ENCODE data around the gene SH3GL1. TPM values are rescaled to one million over a fixed set of nuclear protein-coding genes. Genes with fewer than 3 reads are reported as not detected.
A peak's percentile ranks its signal among the peaks of the same experiment; 100 is the strongest.

SH3GL1 gene
- total RNA-seq, 1 experiment from 2014 or later, result 97.7 TPM

DNA sequence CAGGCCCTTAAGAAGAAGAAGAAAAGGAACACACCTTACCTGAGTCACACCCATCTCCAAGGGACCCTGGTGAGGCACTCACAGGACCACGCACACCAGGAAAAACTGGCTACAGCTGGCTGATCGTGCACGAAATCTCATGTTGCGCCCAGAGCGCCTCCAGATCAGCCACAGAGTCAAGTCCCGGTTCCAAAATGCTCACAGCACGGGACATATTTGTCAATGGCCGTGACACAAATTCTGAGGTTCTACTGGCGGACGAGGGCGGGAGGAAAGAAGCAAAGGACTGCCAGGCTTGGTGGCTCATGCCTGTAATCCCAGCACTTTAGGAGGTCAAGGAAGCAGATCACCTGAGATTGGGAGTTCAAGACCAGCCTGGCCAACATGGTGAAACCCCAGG, 21.5 kb downstream of the SH3GL1 start:
- Histone ChIP-seq H3K36me3 (replicated peaks; ENCODE audit: control insufficient read depth, insufficient read depth, low read length) (no peaks in the 10 kb centered on the region), H3K27me3 (ENCODE audit: control insufficient read depth, insufficient read depth, low read length) (no peaks in the 10 kb centered on the region), H3K4me3 (ENCODE audit: insufficient read depth, low read depth, low read length) (no peak overlapping the region)
- DNase-seq, result no peak

DNA sequence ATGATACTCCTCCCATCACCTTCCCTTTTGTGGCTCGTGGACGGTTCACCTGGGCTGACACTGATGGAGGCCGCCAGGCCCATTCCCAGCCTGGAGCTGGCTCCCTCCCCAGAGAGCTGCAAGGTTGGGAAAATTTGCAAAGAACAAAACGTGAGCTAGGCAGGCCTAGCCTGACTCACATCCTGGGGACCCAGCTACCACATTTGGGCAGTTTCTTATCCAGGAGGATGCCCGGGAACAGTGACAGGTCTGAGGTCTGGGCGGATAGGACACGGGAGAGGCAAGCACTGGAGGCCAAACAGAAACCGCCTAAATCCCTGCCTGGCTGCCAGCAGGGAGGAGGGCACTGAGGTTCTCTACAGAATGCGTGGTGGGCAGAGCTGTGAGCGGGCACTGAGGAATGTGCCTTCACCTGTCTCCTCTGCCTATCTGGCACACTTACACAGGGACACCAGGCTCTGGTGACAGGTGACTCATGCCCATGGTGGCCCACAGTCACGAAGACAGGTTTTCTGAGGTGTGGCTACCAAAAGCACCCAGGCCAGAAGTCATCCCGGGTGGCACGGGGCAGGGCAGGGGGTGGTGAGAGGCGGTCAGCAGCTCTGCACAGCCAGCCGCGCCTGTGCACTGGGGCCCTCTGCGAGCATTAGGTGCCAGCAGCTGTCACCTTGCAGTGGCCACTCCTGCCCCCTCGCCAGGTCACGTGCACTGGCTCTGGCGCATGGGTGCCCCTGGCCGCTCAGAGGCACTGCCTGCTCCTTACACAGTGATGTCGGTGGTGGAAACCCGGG, 23.2 kb downstream of the SH3GL1 start:
- H3K36me3 ChIP-seq (replicated peaks; ENCODE audit: control insufficient read depth, insufficient read depth, low read length), result no peaks in the 10 kb centered on the region

DNA sequence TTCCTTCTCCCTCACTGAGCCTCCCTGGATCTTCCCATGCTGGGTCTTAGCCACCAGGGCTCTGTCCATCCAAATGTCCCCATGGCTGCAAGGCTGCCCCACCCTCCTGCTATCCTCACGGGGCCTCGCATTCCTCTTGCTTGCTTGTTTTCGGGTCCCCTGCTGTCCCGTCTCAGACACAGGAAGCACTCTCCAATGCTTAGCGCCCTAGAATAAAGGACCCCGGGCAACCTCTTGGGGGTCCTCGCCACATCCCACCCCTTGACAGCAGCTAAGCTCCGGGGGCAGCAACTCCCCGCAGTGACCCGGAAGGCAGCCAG, 23.7 kb downstream of the SH3GL1 start:
- Histone ChIP-seq H3K36me3 (replicated peaks; ENCODE audit: control insufficient read depth, insufficient read depth, low read length) (no peaks in the 10 kb centered on the region), H3K27me3 (ENCODE audit: control insufficient read depth, insufficient read depth, low read length) (no peaks in the 10 kb centered on the region), H3K4me3 (ENCODE audit: insufficient read depth, low read depth, low read length) (no peak overlapping the region)
- DNase-seq, result peak; percentile 59

More for the DNA sequence above, 23.2 kb downstream of the SH3GL1 start:
- DNase-seq, result peak; percentile 47
- Histone ChIP-seq H3K4me3 (ENCODE audit: insufficient read depth, low read depth, low read length) (no peak overlapping the region), H3K27me3 (ENCODE audit: control insufficient read depth, insufficient read depth, low read length) (no peaks in the 10 kb centered on the region)

DNA sequence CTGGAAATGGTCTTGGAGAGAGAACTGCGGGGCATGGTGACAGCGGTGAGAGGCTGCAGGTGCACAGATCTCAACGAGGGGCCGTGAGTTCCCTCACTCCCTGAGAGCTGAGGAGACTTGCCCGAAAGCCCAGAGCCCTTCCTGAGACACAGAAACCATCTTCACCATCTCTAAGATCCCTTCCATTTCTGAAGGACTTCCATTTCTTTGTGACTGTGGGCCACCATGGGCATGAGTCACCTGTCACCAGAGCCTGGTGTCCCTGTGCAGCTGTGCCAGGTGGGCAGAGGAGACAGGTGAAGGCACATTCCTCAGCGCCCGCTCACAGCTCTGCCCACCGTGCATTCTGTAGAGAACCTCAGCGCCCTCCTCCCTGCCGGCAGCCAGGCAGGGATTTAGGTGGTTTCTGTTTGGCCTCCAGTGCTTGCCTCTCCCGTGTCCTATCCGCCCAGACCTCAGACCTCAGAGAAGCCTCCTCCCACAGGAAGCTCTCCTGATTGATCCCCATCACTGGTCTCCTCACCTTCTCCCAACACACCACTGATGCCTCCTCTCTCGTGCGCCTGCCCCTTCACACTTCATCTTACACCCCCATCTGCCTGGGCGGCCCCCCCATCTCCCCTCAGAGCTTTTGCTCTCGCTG, 24.2 kb downstream of the SH3GL1 start:
- H3K27me3 ChIP-seq (ENCODE audit: control insufficient read depth, insufficient read depth, low read length), result no peaks in the 10 kb centered on the region
- DNase-seq, result peak; percentile 55
- H3K36me3 ChIP-seq (replicated peaks; ENCODE audit: control insufficient read depth, insufficient read depth, low read length), result no peaks in the 10 kb centered on the region
- H3K4me3 ChIP-seq (ENCODE audit: insufficient read depth, low read depth, low read length), result no peak overlapping the region

DNA sequence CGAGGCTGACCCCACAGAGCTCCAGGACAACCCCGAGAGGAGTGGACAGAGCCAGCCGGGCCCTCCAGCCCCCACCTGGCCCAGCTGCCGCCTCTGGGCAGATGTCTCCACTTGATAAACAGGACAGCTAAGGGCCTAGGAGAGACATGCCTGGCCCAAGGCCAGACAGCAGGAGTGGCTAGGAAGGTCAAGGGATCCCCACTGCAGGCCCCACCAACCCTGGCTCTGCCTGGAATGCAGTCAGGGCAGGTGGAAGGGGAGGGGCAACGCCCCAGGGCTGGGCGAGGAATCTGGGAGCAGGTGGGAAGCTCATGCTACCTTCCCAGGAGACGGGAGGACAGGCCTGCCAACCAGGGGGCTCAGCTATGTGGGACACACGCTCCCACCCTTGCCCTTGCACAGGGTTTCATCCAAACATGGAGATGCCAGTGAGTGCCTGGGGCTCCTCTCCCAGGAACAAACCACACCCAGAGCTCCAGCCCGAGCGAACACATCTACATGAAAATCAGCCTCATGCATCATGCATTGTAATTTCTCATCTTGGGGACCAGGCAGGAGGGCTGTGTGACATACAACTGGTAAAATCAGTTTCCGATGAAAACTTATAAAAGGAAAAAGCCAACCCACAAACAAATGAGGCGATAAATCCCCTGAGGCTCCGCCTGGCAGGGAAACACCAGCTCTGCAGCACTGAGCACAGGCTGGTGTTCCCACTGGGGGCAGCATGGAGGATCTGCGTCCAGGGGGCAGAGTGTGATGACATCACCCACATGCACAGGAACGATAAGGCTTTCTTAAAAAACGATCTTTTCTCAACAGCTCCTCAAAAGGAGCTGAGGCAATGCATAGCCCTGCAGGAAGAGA, 25.0 kb downstream of the SH3GL1 start:
- no peaks in the 10 kb centered on the region for H3K36me3 ChIP-seq (replicated peaks; ENCODE audit: control insufficient read depth, insufficient read depth, low read length)
- no peaks in the 10 kb centered on the region for H3K27me3 ChIP-seq (ENCODE audit: control insufficient read depth, insufficient read depth, low read length)
- no peak overlapping the region for H3K4me3 ChIP-seq (ENCODE audit: insufficient read depth, low read depth, low read length)
- peak; percentile 89 for DNase-seq

DNA sequence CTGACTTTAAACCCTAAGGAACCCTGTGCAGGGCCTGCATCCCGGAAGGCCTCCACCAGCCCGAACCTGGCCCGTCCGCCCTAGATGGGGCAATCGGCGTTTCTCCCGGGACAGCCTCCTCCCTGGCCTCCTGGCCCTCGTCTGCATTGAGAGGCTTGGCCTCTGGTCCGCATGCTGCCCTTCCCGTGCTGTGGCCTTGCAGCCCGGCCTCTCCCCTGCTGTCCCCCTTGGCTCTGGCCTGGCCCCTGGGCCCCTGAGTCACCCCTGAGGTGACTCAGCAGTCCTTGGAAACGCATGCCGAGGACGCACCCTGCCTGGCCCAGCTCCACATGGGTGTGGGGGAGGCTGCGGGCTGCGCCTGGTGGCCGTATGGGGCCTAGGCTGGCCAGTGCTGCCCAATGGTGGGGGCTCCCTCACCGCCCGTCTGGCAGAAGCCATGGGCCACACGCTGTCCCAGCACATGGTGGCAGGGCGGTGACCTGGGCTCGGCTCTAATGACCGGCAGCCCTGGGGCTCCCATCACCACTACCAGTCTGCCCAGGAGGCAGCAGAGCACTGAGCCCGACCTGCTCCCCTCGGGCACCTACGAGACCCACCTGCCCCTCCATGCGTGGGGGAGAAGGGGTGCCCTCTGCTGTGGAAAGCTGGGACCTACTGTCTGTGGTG, 25.7 kb downstream of the SH3GL1 start:
- DNase-seq, result peak; percentile 56
- Histone ChIP-seq H3K4me3 (ENCODE audit: insufficient read depth, low read depth, low read length) (no peak overlapping the region), H3K27me3 (ENCODE audit: control insufficient read depth, insufficient read depth, low read length) (no peaks in the 10 kb centered on the region), H3K36me3 (replicated peaks; ENCODE audit: control insufficient read depth, insufficient read depth, low read length) (no peaks in the 10 kb centered on the region)

DNA sequence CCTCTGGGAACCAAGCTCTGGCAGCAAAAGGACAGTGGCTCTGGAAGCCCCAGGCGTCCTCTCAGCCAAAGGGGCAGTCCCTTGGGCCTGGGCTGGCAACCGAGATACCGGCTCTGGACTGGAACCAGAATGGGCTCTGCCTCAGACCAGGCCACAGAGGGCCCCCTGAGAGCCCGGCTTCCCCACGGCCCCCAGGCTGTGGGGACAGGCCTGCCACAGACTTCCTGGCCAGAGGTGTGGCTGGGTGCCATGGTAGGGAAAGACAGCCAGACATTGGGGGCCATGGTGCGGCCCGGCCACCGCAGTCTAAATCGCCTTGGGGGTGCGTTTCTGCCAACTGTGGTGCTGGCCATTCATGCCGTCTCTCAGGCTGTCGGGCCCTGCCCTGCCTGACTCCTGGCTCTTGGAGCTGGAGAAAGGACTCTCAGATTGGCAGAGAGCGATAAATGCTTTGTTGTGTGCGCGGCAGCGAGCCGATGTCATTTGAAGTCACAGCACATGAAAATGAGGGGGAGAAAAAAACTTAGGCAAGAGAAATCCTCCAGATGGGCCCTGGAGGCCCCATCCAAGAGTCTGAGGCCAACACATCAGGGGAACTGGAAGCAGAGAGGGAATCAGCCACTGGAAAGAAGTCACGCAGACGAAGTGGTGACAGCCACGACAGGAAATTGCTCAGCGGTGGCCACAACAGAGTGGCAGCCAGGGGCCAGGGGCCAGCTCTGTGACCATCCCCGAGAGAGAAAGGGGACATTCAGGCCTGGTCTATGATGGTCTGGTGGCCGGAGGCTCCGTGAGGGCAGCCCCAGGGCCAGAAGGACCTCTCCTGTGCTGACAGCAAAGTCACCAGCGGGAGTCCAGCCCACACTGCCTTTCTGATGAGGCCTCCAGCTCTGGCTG, 26.5 kb downstream of the SH3GL1 start:
- no peak for DNase-seq
- Histone ChIP-seq H3K27me3 (ENCODE audit: control insufficient read depth, insufficient read depth, low read length) (no peaks in the 10 kb centered on the region), H3K36me3 (replicated peaks; ENCODE audit: control insufficient read depth, insufficient read depth, low read length) (no peaks in the 10 kb centered on the region), H3K4me3 (ENCODE audit: insufficient read depth, low read depth, low read length) (no peak overlapping the region)

DNA sequence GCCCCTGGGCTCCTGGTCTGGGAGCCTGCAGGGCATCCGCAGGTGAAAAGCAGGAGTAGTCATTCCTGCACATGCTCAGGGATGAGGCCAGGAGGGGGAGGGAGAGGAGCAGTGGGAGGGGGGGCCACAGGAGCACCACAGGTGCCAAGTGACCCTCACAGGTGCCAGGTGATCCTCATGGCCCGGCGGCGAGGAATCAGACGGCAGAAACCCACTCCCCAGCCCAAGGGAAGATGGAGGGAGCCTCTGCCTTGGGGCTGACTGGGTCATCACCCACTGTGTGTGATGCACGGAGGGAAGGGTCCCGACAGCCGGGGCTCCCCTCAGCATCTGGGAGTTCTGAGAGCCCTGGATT, 27.4 kb downstream of the SH3GL1 start:
- no peaks in the 10 kb centered on the region for H3K27me3 ChIP-seq (ENCODE audit: control insufficient read depth, insufficient read depth, low read length)

DNA sequence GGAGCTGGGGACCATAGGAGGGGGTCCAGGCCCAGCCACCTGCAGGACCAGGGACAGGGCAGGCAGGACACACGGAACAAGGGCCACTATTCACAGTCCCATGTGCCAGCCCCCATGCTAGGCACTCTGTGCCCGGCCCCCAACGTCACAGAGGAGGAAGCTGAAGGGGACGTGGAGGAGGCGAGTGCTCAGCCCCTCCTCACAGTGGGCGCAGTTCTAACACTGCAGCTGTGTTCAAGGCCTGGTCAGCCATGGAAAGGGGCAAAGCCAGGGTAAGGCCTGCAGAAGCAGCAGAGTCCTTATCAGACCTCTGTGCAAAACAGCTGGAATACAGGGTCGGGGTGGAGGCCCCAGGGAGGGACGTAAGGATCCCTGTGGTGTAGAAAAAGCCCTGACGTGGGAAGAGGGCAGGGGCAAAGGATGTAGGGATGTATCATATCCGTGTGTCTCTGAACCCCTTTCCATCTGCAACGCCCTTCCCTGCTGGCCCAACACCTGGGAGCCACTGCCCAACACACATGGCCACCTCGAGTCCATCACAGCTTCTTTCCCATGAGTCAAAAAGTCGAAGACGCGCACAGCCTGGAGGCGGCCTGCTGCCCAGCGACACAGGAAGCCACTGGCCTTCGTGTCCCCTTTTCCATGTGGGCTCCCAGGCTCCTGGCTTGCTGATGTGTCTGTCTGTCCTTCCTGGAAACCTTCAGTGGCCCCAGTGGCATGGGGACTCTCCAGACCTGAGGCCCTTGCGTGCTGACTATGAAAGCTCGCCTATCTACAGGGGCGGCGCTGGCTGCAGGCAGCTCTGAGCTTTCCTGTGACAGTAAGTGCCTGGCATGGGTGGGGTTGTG, 28.0 kb downstream of the SH3GL1 start:
- Histone ChIP-seq H3K27me3 (ENCODE audit: control insufficient read depth, insufficient read depth, low read length) (no peaks in the 10 kb centered on the region), H3K4me3 (ENCODE audit: insufficient read depth, low read depth, low read length) (no peak overlapping the region), H3K36me3 (replicated peaks; ENCODE audit: control insufficient read depth, insufficient read depth, low read length) (no peaks in the 10 kb centered on the region; the same call in 1 of the 2 replicates)
- no peak for DNase-seq

More for the DNA sequence above, 27.4 kb downstream of the SH3GL1 start:
- peak; percentile 42 for DNase-seq
- Histone ChIP-seq H3K36me3 (replicated peaks; ENCODE audit: control insufficient read depth, insufficient read depth, low read length) (no peaks in the 10 kb centered on the region; the same call in 1 of the 2 replicates), H3K4me3 (ENCODE audit: insufficient read depth, low read depth, low read length) (no peak overlapping the region)

DNA sequence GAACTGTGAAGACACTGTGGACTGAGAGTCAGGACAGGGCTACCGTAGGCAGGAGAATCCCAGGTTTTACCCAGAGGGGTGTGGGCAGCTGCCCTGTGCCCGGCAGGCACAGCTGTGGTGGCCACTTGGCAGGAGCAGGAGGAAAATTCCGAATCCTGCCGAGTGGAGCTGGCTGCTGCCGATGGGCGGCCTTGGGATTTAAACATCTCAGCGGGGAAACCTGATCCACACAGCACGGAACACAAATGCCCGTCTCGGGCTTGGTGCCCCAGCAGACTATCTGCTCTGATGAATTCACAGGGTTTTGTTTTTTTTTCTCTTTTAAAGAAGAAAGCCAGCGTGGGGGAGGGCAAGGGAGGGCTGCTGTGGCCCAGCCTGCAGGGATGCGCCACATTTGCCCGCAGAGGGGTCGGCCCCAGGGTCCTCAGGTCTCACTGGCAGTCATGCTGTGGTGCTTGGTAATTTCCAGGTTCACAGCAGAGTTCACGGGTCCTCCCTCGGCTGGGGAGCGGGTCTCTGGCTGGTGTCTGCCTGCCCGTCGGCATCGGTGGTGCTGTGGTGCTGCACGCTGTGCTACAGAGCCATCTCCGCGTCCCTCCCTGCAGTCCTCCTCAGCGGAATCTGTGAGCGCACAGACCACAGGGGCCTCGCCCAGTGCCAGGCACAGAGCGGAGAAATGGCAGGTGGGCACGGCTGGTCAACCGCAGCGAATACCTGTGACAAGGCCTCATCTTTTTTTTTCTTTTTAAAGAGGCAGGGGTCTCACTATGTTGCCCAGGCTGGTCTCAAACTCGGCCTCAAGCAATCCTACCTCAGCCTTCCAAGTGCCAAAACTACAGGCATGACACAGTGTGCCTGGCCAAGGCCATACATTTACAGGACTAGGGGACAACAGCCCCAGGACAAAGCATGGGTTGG, 28.8 kb downstream of the SH3GL1 start:
- no peaks in the 10 kb centered on the region; the same call in 1 of the 2 replicates for H3K36me3 ChIP-seq (replicated peaks; ENCODE audit: control insufficient read depth, insufficient read depth, low read length)
- no peaks in the 10 kb centered on the region for H3K27me3 ChIP-seq (ENCODE audit: control insufficient read depth, insufficient read depth, low read length)
- H3K4me3 ChIP-seq (ENCODE audit: insufficient read depth, low read depth, low read length), result no peak overlapping the region
- DNase-seq, result no peak

DNA sequence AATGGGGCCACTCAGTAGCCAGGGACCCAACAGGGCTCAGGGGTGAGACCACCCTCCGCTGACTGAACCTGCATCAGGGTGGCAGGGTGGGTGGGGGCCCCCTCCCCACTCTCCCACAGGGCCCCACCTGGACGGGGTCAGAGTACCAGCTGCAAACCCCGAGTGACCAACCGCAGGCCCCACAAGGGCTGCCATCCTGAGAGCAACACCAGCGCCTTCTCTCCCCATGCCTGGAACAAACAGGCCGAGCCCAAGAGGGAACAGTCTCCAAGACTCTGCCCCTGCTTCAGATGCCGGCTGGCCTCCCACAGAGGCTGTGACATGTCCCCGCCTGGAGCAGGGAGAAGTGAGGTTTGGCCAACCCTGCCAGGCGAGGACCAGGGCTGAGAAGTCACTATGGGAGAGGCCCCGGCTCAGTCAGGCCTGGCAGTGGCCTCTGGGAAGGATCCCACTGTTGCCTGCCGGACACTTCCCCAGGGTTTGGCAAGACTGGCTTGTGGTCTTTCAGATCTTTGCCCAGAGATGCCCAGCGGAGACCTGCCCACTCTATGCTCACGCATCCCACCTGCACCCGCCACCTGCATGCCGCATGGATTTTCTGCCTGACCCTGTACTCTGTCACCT, 29.8 kb downstream of the SH3GL1 start:
- DNase-seq, result no peak
- Histone ChIP-seq H3K27me3 (ENCODE audit: control insufficient read depth, insufficient read depth, low read length) (no peaks in the 10 kb centered on the region), H3K4me3 (ENCODE audit: insufficient read depth, low read depth, low read length) (no peak overlapping the region), H3K36me3 (replicated peaks; ENCODE audit: control insufficient read depth, insufficient read depth, low read length) (no peaks in the 10 kb centered on the region; the same call in none of the 2 replicates)

DNA sequence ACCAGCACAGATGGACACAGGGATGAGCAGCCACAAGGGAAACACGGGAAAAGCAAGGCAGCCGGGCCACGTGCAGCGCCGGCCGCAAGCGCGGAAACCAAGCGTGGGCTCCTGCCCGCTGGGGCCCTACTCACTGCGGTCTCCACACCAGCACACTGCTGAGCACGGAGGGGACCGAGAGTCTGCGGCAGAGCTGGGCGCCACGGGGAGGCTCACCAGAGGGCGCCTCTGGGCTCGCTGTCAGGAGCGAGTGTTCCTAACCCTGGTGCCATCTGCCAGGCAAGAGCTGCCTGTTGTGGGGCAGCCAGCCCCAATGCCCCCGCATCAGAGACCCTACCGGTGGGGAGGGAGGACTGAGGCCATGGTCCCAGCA, 30.5 kb downstream of the SH3GL1 start:
- peak; percentile 86 for DNase-seq
- peaks cover 2% of the 10 kb centered on the region for H3K36me3 ChIP-seq (replicated peaks; ENCODE audit: control insufficient read depth, insufficient read depth, low read length)
- H3K27me3 ChIP-seq (ENCODE audit: control insufficient read depth, insufficient read depth, low read length), result no peaks in the 10 kb centered on the region
- H3K4me3 ChIP-seq (ENCODE audit: insufficient read depth, low read depth, low read length), result no peak overlapping the region

Data from H7 (cell line).